Gastroesophageal sphincter (tissue), 3 donors: ENCODE results near the gene WBP1L.

Experiments
- CTCF ChIP-seq, 4 experiments: fragments of 200-600 bp in 2 of 4; fragments of 450-650 bp in 2 of 4; sonication (generic) in 1 of 4; IDR thresholded peaks; one replicate each; pipeline ENCODE4 v1.5.1; 2017 to 2019; ENCODE audit warnings: antibody characterized with exemption in 4 of 4, mild to moderate bottlenecking in 2 of 4, moderate library complexity in 2 of 4
- POLR2A ChIP-seq, 2 donors: fragments of 450-650 bp; IDR thresholded peaks; one replicate each; pipeline ENCODE4 v1.6.1; 2017; ENCODE audit warnings: antibody characterized with exemption in 2 of 2, mild to moderate bottlenecking in 2 of 2, moderate library complexity in 1 of 2

GRCh38 chr10:102863660-102864059 lies 119.9 kb downstream of the WBP1L start:
- TF ChIP-seq CTCF (IDR thresholded peaks at IDR 0.05): no peak
- no peak for TF ChIP-seq POLR2A (IDR thresholded peaks at IDR 0.05)
